ENCODE results near the gene IRX6. TPM values are rescaled to one million over a fixed set of nuclear protein-coding genes. Genes with fewer than 3 reads are reported as not detected.

Gene IRX6
- total and polyA plus RNA-seq, 7 experiments from 2014 or later, result not detected

DNA sequence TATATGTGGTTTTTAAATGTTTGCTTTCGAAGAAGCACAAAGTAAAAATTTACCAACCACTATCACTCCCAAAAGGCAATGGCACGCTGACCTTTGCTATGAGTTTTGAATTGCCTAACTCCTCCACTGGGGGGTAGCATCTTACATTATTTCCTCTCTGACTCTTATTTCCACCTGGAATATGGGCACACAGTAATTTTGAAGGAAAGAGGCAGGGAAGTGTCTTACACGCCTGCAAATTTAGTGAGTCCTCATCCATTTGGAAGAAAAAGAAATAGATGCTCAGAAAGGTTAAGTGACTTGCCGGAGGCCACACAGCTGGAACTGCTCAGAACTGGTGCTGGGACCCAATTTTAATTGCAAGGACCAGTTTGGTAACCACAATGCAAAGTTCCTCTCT, 29.9 kb upstream of the IRX6 start:
- Histone ChIP-seq H3K4me3 (ENCODE audit: low read length) (no peak overlapping the region), H3K4me1 (ENCODE audit: control insufficient read depth in 2 of 2, insufficient read depth in 2 of 2, low read length in 2 of 2) (no peaks in the 10 kb centered on the region), H3K27ac (ENCODE audit: low read depth, low read length) (no peak overlapping the region), H3K36me3 (ENCODE audit: control insufficient read depth in 2 of 3, insufficient read depth in 3 of 3, low read length in 3 of 3) (no peaks in the 10 kb centered on the region), H3K9me3 (ENCODE audit: control insufficient read depth in 2 of 3, low read length in 3 of 3) (no peaks in the 10 kb centered on the region), H3K27me3 (ENCODE audit: control insufficient read depth in 2 of 2, insufficient read depth in 2 of 2, low read length in 2 of 2) (no peaks in the 10 kb centered on the region)
- intact Hi-C loops (cut with micrococcal nuclease), result no loop called here
- CTCF ChIA-PET, result no interaction called here
- H3K4me1 Mint-ChIP-seq, result no peaks in the 10 kb centered on the region
- H3K4me3 Mint-ChIP-seq, result no peak overlapping the region
- peaks cover 0 to 13% (median 10%) of the 10 kb centered on the region in 5 donors for H3K27me3 Mint-ChIP-seq
- ATAC-seq (no peak), DNase-seq (no peak)
- H3K9me3 Mint-ChIP-seq, result peaks cover 0 to 11% (median 3%) of the 10 kb centered on the region in 11 donors
- no peak overlapping the region for H3K27ac Mint-ChIP-seq
- H3K36me3 Mint-ChIP-seq, result no peaks in the 10 kb centered on the region
- POLR2A ChIA-PET, result no interaction called here

DNA sequence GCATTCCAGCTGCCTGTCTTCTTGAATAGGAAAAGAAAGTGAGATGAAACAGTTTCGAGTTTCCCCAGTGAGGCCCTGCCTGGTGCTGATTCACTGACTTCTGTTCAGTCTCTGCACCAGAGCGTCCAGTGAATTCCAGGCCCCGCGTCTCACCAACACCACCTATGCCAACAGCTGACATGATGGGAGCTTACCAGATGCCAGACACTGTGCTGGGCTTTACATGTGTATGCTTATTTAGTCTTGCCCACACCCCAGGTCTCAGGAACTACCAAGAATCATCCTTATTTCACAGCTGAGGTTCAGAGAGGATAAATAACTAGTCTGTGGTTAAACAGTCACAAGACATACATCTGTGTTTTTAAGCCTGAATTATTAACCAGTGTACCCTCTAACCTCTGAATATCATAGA, 29.1 kb upstream of the IRX6 start:
- no peak for ATAC-seq
- H3K27me3 ChIP-seq (ENCODE audit: control insufficient read depth in 2 of 2, insufficient read depth in 2 of 2, low read length in 2 of 2), result no peaks in the 10 kb centered on the region
- H3K4me3 ChIP-seq (ENCODE audit: low read length), result no peak overlapping the region
- no peak for DNase-seq
- CTCF ChIA-PET, result no interaction called here
- no peak overlapping the region for H3K27ac ChIP-seq (ENCODE audit: low read depth, low read length)
- H3K27ac Mint-ChIP-seq, result no peak overlapping the region
- no peaks in the 10 kb centered on the region for H3K9me3 ChIP-seq (ENCODE audit: control insufficient read depth in 2 of 3, low read length in 3 of 3)
- intact Hi-C loops (cut with micrococcal nuclease), result no loop called here
- peaks cover 0 to 20% (median 16%) of the 10 kb centered on the region in 5 donors for H3K27me3 Mint-ChIP-seq
- no peaks in the 10 kb centered on the region for H3K36me3 ChIP-seq (ENCODE audit: control insufficient read depth in 2 of 3, insufficient read depth in 3 of 3, low read length in 3 of 3)
- H3K9me3 Mint-ChIP-seq, result peaks cover 0 to 11% (median 0%) of the 10 kb centered on the region in 11 donors
- H3K4me1 ChIP-seq (ENCODE audit: control insufficient read depth in 2 of 2, insufficient read depth in 2 of 2, low read length in 2 of 2), result no peaks in the 10 kb centered on the region
- H3K4me3 Mint-ChIP-seq, result no peak overlapping the region
- H3K4me1 Mint-ChIP-seq, result no peaks in the 10 kb centered on the region
- H3K36me3 Mint-ChIP-seq, result no peaks in the 10 kb centered on the region
- POLR2A ChIA-PET, result no interaction called here

DNA sequence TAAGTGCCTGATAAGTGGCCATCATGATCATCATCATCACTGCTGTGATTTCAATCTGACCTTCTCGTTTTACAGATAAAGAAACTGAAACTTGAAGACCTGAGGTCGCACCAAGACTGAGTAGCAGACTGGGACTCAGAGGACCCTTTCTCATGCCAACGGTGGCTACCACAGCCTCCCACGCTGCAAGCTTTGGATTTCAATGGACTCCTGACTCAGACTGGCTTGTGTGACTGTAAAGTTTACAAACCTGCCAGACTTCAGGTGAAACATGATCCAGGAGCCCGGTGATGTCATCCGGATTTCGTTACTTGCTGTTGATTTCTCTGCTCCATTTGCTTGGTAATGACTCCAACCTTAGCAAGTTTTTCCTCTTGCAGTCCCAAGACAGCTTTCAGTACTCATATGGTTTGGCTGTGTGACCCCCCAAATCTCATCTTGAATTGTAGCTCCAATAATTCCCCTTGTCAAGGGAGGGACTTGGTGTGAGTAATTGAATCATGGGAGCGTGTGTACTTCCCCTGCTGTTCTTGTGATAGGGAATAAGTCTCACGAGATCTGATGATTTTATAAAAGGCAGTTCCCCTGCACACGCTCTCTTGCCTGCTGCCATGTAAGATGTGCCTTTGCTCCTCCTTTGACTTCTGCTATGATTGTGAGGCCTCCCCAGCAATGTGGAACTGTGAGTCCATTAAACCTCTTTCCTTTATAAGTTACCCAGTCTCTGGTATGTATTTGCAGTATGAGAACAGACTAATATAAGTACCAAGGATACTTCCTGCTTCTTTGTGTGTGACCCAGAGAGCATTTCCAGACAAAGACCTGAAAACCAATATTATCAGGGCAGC, 26.7 kb upstream of the IRX6 start:
- Mint-ChIP-seq H3K9me3 (peaks cover 0 to 11% (median 0%) of the 10 kb centered on the region in 11 donors), H3K4me3 (no peak overlapping the region), H3K4me1 (no peaks in the 10 kb centered on the region), H3K27me3 (peaks cover 7 to 37% (median 25%) of the 10 kb centered on the region in 5 donors), H3K36me3 (no peaks in the 10 kb centered on the region), H3K27ac (no peak overlapping the region)
- no peaks in the 10 kb centered on the region for H3K27me3 ChIP-seq (ENCODE audit: control insufficient read depth in 2 of 2, insufficient read depth in 2 of 2, low read length in 2 of 2)
- POLR2A ChIA-PET, result no interaction called here
- no peaks in the 10 kb centered on the region for H3K36me3 ChIP-seq (ENCODE audit: control insufficient read depth in 2 of 3, insufficient read depth in 3 of 3, low read length in 3 of 3)
- H3K4me3 ChIP-seq (ENCODE audit: low read length), result no peak overlapping the region
- H3K27ac ChIP-seq (ENCODE audit: low read depth, low read length), result no peak overlapping the region
- no peaks in the 10 kb centered on the region for H3K4me1 ChIP-seq (ENCODE audit: control insufficient read depth in 2 of 2, insufficient read depth in 2 of 2, low read length in 2 of 2)
- ATAC-seq, result no peak
- CTCF ChIA-PET, result no interaction called here
- intact Hi-C loops (cut with micrococcal nuclease), result no loop called here
- H3K9me3 ChIP-seq (ENCODE audit: control insufficient read depth in 2 of 3, low read length in 3 of 3), result no peaks in the 10 kb centered on the region
- no peak for DNase-seq

DNA sequence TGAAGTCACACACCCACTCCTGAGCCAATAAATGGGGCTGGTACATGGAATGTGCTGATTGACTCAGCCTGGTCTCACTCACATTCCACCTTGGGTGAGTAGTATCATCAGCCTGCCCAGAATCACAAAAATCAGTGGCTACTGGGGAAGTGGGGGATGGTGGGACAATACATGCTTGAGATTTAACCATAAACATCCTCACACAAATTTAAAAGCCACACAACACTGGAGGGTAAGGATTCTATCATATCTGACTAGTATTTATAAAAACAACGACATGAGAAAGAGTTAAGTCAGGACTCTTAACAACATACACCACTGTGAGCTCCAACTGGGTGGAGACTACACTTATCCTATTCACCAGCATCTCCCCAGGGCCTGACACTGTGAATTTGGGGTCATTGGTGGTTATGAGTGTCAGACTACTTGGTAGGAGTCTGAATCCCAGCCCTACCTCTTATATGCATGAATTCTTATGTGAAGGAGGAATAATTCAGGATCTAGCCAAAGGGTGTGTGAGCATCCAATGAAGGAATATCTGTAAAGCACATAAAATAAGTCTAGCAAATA, 26.0 kb upstream of the IRX6 start:
- no peak overlapping the region for H3K27ac ChIP-seq (ENCODE audit: low read depth, low read length)
- H3K9me3 ChIP-seq (ENCODE audit: control insufficient read depth in 2 of 3, low read length in 3 of 3), result no peaks in the 10 kb centered on the region
- ATAC-seq, result no peak
- H3K4me1 ChIP-seq (ENCODE audit: control insufficient read depth in 2 of 2, insufficient read depth in 2 of 2, low read length in 2 of 2), result no peaks in the 10 kb centered on the region
- no peaks in the 10 kb centered on the region for H3K4me1 Mint-ChIP-seq
- peaks cover 10 to 41% (median 25%) of the 10 kb centered on the region in 5 donors for H3K27me3 Mint-ChIP-seq
- intact Hi-C loops (cut with micrococcal nuclease), result no loop called here
- peaks cover 0 to 11% (median 0%) of the 10 kb centered on the region in 11 donors for H3K9me3 Mint-ChIP-seq
- no peaks in the 10 kb centered on the region for H3K27me3 ChIP-seq (ENCODE audit: control insufficient read depth in 2 of 2, insufficient read depth in 2 of 2, low read length in 2 of 2)
- no peak overlapping the region for H3K4me3 ChIP-seq (ENCODE audit: low read length)
- H3K4me3 Mint-ChIP-seq, result no peak overlapping the region
- DNase-seq, result no peak
- no peak overlapping the region for H3K27ac Mint-ChIP-seq
- POLR2A ChIA-PET, result no interaction called here
- H3K36me3 Mint-ChIP-seq, result no peaks in the 10 kb centered on the region
- H3K36me3 ChIP-seq (ENCODE audit: control insufficient read depth in 2 of 3, insufficient read depth in 3 of 3, low read length in 3 of 3), result no peaks in the 10 kb centered on the region
- CTCF ChIA-PET, result no interaction called here

DNA sequence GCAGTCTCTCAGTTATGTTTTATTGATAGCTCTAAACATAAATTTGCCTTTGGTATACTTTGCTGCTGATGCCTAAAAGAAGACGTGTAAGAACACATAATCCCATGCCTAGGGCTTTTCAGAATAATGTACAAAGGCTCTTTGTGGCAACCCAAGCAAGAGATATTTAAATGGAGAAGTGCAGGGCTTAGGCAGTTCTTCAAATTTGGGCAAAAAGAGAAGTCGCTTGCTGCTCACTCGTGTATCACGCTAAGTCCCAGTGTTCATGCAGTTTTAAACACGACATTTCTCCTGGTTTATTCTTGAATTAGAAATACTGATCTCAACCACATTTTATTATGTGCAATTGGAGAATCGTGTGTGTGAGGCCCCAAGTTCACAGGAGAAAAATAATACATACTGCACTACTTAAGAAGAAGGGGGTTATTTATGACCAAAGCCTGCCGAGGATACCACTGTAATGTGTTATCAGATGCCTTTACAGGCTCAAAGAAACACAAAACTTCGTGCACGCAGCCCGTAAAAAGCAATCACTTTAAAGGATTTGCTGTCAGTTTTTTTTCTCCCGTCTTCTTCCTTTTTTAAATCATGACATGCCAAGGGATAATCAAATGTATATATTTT, 22.5 kb upstream of the IRX6 start:
- H3K4me1 ChIP-seq (ENCODE audit: control insufficient read depth in 2 of 2, insufficient read depth in 2 of 2, low read length in 2 of 2), result no peaks in the 10 kb centered on the region
- no peaks in the 10 kb centered on the region for H3K9me3 ChIP-seq (ENCODE audit: control insufficient read depth in 2 of 3, low read length in 3 of 3)
- H3K27me3 Mint-ChIP-seq, result peaks cover 10 to 47% (median 36%) of the 10 kb centered on the region in 5 donors
- H3K27ac Mint-ChIP-seq, result no peak overlapping the region
- ChIA-PET POLR2A (no interaction called here), CTCF (no interaction called here)
- peaks cover 0 to 11% (median 2%) of the 10 kb centered on the region in 11 donors for H3K9me3 Mint-ChIP-seq
- H3K4me1 Mint-ChIP-seq, result no peaks in the 10 kb centered on the region
- no peak for ATAC-seq
- H3K36me3 Mint-ChIP-seq, result no peaks in the 10 kb centered on the region
- H3K27ac ChIP-seq (ENCODE audit: low read depth, low read length), result no peak overlapping the region
- intact Hi-C loops (cut with micrococcal nuclease), result no loop called here
- no peaks in the 10 kb centered on the region for H3K27me3 ChIP-seq (ENCODE audit: control insufficient read depth in 2 of 2, insufficient read depth in 2 of 2, low read length in 2 of 2)
- no peak overlapping the region for H3K4me3 ChIP-seq (ENCODE audit: low read length)
- no peak for DNase-seq
- H3K4me3 Mint-ChIP-seq, result no peak overlapping the region
- no peaks in the 10 kb centered on the region for H3K36me3 ChIP-seq (ENCODE audit: control insufficient read depth in 2 of 3, insufficient read depth in 3 of 3, low read length in 3 of 3)

DNA sequence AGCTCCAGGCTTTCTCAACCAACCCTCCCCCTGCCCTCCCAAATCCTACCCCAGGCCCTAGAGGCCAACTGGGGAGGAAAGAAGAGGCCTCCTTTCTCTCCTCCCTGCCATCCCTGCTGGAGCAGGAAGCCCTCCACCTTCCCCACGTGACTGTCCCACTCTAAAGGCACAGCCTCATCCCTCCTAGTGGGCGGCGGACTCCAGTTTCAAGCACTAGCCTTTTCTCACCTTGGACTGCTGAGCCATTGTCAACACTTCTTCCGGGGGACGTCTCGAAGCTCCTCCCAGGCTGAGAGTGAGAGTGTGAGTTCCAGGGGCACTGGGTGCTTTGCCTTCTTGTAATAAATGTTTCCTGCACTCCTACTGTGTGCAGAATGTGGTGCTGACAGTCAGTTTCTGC, 21.4 kb upstream of the IRX6 start:
- no peak overlapping the region for H3K4me3 Mint-ChIP-seq
- Histone ChIP-seq H3K27me3 (ENCODE audit: control insufficient read depth in 2 of 2, insufficient read depth in 2 of 2, low read length in 2 of 2) (no peaks in the 10 kb centered on the region), H3K4me3 (ENCODE audit: low read length) (no peak overlapping the region), H3K27ac (ENCODE audit: low read depth, low read length) (no peak overlapping the region), H3K9me3 (ENCODE audit: control insufficient read depth in 2 of 3, low read length in 3 of 3) (no peaks in the 10 kb centered on the region), H3K36me3 (ENCODE audit: control insufficient read depth in 2 of 3, insufficient read depth in 3 of 3, low read length in 3 of 3) (no peaks in the 10 kb centered on the region), H3K4me1 (ENCODE audit: control insufficient read depth in 2 of 2, insufficient read depth in 2 of 2, low read length in 2 of 2) (no peaks in the 10 kb centered on the region)
- no peak overlapping the region for H3K27ac Mint-ChIP-seq
- DNase-seq, result no peak
- ChIA-PET CTCF (no interaction called here), POLR2A (no interaction called here)
- H3K9me3 Mint-ChIP-seq, result peaks cover 0 to 10% (median 0%) of the 10 kb centered on the region in 11 donors
- ATAC-seq, result no peak
- no peaks in the 10 kb centered on the region for H3K4me1 Mint-ChIP-seq
- H3K36me3 Mint-ChIP-seq, result no peaks in the 10 kb centered on the region
- intact Hi-C loops (cut with micrococcal nuclease), result no loop called here
- H3K27me3 Mint-ChIP-seq, result peaks cover 10 to 50% (median 39%) of the 10 kb centered on the region in 5 donors
